Fibroblast of mammary gland (primary cell): Measurements from ENCODE around the gene EEFSEC.

ENCODE experiments used
- DNase-seq: peaks from one replicate; pipeline ENCODE4 v3.0.0-alpha.2; 2010; ENCODE audit warnings: low read depth
- H3K4me3 ChIP-seq: 2 replicates; pipeline ENCODE4 v1.5.1; 2011; ENCODE audit warnings: low read depth, mild to moderate bottlenecking, low read length, moderate library complexity; ENCODE audit not compliant: control insufficient read depth
- CTCF ChIP-seq: conservative IDR thresholded peaks from 2 replicates; pipeline ENCODE4 v1.5.1; 2011; ENCODE audit warnings: low read depth, low read length, inconsistent platforms; ENCODE audit not compliant: control insufficient read depth, insufficient read depth

EEFSEC gene

GRCh38 chr3:128446821-128447220 lies 293.5 kb downstream of the EEFSEC start:
- no peak overlapping the region for H3K4me3 ChIP-seq
- no peak for TF ChIP-seq CTCF
- no peak for DNase-seq

- no peak for TF ChIP-seq CTCF
- no peak for DNase-seq
- no peak overlapping the region for H3K4me3 ChIP-seq
Observed at GRCh38 chr3:128447561-128448013, 294.3 kb downstream of the EEFSEC start.

DNA sequence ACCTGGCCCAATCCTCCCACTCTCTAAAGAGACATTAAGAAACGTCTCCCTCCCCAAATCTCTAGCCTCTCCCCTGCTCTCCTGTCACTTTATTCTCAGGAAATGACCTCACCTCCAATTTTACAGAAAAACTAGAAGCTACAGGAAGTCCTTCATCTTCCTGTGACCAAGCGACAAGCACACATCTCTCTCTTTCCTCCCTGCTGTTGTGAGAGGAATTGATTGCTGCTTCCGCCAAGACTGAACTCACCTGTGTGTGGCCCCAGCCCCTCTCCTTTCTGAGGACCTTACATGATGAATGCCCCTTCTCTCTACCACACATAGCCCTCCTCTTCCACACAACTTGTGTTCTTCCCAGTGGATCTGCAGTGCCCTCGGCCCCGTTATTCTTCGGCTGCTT lies 295.2 kb downstream of the EEFSEC start:
- TF ChIP-seq CTCF: no peak
- no peak for DNase-seq
- H3K4me3 ChIP-seq: no peak overlapping the region

GRCh38 chr3:128449111-128449638 lies 295.9 kb downstream of the EEFSEC start:
- no peak for TF ChIP-seq CTCF
- no peak overlapping the region for H3K4me3 ChIP-seq
- no peak for DNase-seq

DNA sequence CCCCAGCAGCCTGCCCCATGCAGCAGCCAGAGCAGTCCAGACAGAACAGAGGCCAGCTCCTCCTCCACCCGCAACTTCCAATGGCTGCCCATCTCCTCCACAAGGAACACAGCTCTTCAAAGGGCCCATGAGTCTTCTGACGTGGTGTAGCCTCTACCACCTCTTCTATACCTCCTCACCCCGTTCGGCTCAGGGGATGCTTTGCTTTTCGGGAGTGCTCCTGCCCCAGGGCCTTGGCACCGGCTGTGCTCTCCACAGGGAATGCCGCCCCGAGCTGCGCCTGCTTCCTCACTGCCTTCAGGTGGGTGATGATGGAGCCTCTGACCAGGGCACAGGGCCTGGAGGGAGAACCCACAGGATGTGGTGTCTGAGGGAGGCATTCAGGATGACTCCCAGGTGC lies 298.8 kb downstream of the EEFSEC start:
- no peak overlapping the region for H3K4me3 ChIP-seq
- no peak for DNase-seq

GRCh38 chr3:128452678-128453275 lies 299.5 kb downstream of the EEFSEC start:
- no peak for TF ChIP-seq CTCF
- H3K4me3 ChIP-seq: no peak overlapping the region
- DNase-seq: no peak

More for the DNA sequence above, 298.8 kb downstream of the EEFSEC start:
- TF ChIP-seq CTCF: no peak
